ENCODE measurements around the gene VIT.

DNA sequence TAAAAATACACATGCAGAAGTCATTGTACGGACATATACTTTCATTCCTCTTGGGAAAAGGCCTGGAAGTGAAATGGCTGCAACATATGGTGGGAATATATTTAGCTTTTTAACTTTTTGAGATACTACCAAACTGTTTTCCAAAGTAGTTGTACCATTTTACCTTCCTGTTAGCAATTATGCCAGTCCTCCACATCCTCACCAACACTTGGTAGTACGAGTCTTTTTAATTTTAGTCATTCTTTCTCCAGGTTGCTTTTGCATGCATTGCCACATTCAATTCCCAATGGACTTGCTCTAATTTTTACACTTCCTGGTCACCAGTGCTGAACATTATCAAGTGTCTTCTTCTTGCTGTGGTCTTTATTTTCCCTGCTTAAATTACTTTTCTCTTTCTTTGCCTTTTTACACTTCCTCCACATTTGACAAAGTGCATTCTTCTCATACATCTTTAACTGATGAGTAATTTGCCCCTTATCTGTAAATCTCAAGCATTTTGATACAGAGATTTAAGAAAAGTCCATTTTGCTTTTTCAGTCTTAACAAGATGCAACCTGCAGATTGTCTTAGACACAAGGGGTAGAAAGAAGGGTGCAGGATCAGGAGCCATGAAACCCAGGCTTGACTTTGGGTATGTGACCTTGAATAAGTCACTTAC, 14.5 kb downstream of the VIT start:
- TF ChIP-seq, protein P1, sequence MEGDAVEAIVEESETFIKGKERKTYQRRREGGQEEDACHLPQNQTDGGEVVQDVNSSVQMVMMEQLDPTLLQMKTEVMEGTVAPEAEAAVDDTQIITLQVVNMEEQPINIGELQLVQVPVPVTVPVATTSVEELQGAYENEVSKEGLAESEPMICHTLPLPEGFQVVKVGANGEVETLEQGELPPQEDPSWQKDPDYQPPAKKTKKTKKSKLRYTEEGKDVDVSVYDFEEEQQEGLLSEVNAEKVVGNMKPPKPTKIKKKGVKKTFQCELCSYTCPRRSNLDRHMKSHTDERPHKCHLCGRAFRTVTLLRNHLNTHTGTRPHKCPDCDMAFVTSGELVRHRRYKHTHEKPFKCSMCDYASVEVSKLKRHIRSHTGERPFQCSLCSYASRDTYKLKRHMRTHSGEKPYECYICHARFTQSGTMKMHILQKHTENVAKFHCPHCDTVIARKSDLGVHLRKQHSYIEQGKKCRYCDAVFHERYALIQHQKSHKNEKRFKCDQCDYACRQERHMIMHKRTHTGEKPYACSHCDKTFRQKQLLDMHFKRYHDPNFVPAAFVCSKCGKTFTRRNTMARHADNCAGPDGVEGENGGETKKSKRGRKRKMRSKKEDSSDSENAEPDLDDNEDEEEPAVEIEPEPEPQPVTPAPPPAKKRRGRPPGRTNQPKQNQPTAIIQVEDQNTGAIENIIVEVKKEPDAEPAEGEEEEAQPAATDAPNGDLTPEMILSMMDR (IDR thresholded peaks at IDR 0.05), result no peak
- TF ChIP-seq POLR2A (IDR thresholded peaks at IDR 0.05), result no peak
